Mucosa of descending colon (tissue), 3 donors: Measurements from ENCODE around the gene ZNF549. TPM values are rescaled to one million over a fixed set of nuclear protein-coding genes. Genes with fewer than 3 reads are reported as not detected.

ENCODE experiments used
- ATAC-seq: fragments of 200-7000 bp; cut with Tn5 transposase; one replicate; pipeline ENCODE4 v1.9.1; 2020; ENCODE audit warnings: mild to moderate bottlenecking, moderate library complexity
- DNase-seq, 3 donors: peaks; one replicate each; pipeline ENCODE4 v3.0.0-alpha.2; 2020
- H3K36me3 ChIP-seq: fragments of 200-600 bp; one replicate; pipeline ENCODE4 v1.8.0; 2021; ENCODE audit warnings: low read depth, mild to moderate bottlenecking
- H3K4me1 ChIP-seq: fragments of 200-600 bp; one replicate; pipeline ENCODE4 v1.8.0; 2021; ENCODE audit warnings: low read depth, mild to moderate bottlenecking
- H3K4me3 ChIP-seq: fragments of 200-600 bp; one replicate; pipeline ENCODE4 v1.8.0; 2021; ENCODE audit warnings: mild to moderate bottlenecking
- H3K9me3 ChIP-seq: fragments of 200-600 bp; one replicate; pipeline ENCODE4 v1.8.0; 2021; ENCODE audit warnings: mild to moderate bottlenecking
- CTCF ChIP-seq: fragments of 200-600 bp; IDR thresholded peaks from one replicate; pipeline ENCODE4 v1.8.0; 2022; ENCODE audit warnings: antibody characterized with exemption, mild to moderate bottlenecking
- intact Hi-C, 2 donors: fragments of 100-400 bp; cut with DNase I in 1 of 2; cut with micrococcal nuclease in 1 of 2; formaldehyde crosslinking; loops; one replicate each; pipeline versions ENCODE4 v1.11.0 to v1.11.1; 2022; cut with DNase I, micrococcal nuclease
- total RNA-seq, 3 donors: library from RNA; stranded (reverse); fragmentation: NEBNext Ultra II Directional in 2 of 3; extraction: Animal tissue kit (Norgen Biotek cat#: 25700) in 2 of 3; gene quantifications; one replicate each; pipeline versions ENCODE4 v1.2.1 to v1.2.4, GENCODE V29; 2021 to 2023
- donor health status: DM: no; HTN: no; CAD: no; lungs with moderate emphysema.
- donor health status: DM: no; HTN: no; CAD: no.
- donor health status: DM: no; HTN: yes; CAD: no.

Gene ZNF549
- total RNA-seq, 3 donors from 2014 or later: 2.3 to 6.3 (median 3.7) TPM

DNA sequence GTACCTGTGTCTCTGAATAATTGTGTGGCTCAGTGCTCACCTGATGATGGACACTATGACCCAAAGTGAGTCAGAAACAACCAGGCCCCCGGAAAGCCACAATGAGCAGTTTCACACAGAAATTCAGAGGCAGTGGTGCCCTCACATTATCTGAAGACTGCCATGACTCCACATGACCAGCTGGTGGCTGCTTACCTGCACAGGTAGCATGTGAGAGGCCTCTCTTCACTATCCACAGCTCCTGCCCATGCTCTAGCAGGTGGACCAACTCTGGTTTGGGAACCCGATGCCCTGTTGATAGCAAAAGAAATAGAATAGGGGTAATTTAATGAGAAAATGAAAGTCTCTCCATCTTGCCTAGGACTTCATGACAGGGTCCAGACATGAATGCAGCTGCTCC, 25.3 kb downstream of the ZNF549 start:
- Histone ChIP-seq H3K9me3 (peaks cover 86% of the 10 kb centered on the region), H3K36me3 (peaks cover 11% of the 10 kb centered on the region), H3K4me1 (no peaks in the 10 kb centered on the region), H3K4me3 (no peak overlapping the region)
- no peak for ATAC-seq
- no peak for DNase-seq
- TF ChIP-seq CTCF: no peak
- intact Hi-C loops: no loop called here

DNA sequence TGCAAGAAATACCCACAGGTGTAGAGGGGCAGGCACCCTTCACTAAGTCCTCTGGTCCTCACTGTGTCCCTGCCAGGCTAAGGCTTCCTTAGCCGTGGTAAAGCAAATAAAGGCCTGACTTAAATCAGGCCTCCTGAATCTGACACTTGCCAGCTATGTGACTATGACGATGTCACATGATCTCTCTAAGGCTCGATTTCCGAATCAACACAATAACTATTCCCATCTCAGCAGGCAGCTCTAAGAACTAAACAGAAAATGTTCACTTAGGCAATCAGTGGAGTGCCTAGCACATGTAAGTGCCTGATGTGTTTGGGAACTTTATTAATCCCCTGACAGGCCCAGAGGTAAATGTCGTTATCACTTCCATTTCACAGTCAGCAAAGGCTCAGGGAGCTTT, 30.5 kb downstream of the ZNF549 start:
- H3K4me1 ChIP-seq: no peaks in the 10 kb centered on the region
- no peak for DNase-seq
- intact Hi-C loops: no loop called here
- no peak overlapping the region for H3K4me3 ChIP-seq
- H3K9me3 ChIP-seq: peaks cover 57% of the 10 kb centered on the region
- H3K36me3 ChIP-seq: peaks cover 8% of the 10 kb centered on the region
- ATAC-seq: no peak
- no peak for TF ChIP-seq CTCF

- Histone ChIP-seq H3K4me1 (no peaks in the 10 kb centered on the region), H3K4me3 (no peak overlapping the region), H3K9me3 (peaks cover 57% of the 10 kb centered on the region), H3K36me3 (peaks cover 8% of the 10 kb centered on the region)
- DNase-seq: no peak
- intact Hi-C loops: no loop called here
- no peak for ATAC-seq
- TF ChIP-seq CTCF: no peak
Observed at GRCh38 chr19:57558525-57558924, 31.4 kb downstream of the ZNF549 start.

DNA sequence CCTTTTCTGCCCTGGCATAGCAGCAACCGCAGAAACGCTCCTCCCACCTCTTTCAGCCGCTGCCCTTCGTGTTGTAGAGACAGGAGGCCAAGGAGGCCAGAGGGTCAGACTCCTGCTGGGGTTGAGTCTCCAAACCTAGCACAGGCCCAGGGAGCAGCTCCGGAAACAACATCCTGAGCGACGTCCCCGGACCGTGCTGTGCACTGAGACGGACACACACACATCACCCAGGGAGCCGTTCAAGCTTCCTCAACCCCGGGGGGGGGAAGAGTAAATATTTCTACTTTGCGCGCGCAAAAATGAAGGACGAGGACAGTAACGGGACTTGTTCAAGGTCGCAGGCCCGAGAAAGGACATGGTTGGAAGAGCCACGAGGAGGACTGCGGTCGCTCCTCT, 31.9 kb downstream of the ZNF549 start:
- H3K36me3 ChIP-seq: peaks cover 6% of the 10 kb centered on the region
- DNase-seq: peak in 2 of 3 donors; percentile 13 to 31
- peak; percentile 45 for ATAC-seq
- TF ChIP-seq CTCF: no peak
- H3K9me3 ChIP-seq: peaks cover 57% of the 10 kb centered on the region
- peak overlapping the region; percentile 85 for H3K4me3 ChIP-seq
- intact Hi-C loops: no loop called here
- no peaks in the 10 kb centered on the region for H3K4me1 ChIP-seq

DNA sequence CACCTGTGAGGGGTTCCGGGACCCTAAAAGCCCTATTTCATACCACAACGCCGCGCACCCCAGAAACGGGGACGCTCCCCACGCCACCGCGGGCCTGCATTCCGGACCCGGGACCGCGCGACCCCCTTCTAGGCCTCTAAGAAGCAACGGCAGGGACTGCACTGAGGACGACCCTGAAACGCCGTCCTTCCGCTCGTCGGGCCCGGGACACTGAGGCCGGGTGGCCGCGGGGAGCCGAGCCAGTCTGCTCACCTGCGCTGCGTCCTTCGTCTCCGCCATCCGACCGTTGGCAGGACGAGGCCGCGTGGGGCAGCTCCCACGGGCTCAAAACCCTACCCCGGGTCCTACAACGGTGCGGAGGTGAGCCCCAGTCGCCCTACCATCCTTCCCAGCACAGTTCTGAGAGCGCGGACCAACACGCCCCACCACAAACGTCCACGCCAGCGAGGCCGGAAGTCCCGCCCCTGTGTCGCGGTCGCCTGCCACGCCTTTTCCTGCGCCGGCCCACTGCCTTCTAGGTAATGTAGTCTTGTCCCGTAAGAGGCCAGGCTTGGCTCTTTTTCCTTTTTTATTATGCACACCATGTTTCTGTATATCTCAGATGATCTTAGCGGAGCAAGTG, 32.4 kb downstream of the ZNF549 start, which contains the start of gene ZNF550:
TSS of gene ZNF550 (minus strand) at position 460 of the 622 bp plus-strand sequence. CDS start at position 279, 181 bp downstream.
- peak; percentile 93 to 94 (median 94) for DNase-seq
- peak within 1 kb of the TSS; percentile 85 for H3K4me3 ChIP-seq
- peaks cover 4% of the 10 kb centered on the region for H3K36me3 ChIP-seq
- ATAC-seq: peak; percentile 100
- H3K9me3 ChIP-seq: peaks cover 57% of the 10 kb centered on the region
- intact Hi-C loops: no loop called here
- no peaks in the 10 kb centered on the region for H3K4me1 ChIP-seq
- TF ChIP-seq CTCF: no peak
